Measurements from ENCODE around the gene LRRC73. TPM values are rescaled to one million over a fixed set of nuclear protein-coding genes. Genes with fewer than 3 reads are reported as not detected.
A peak's percentile ranks its signal among the peaks of the same experiment; 100 is the strongest.
"Not testable (repeated sequence)": the region's sequence is repeated elsewhere in the genome, so short reads cannot be mapped to it uniquely, and the experiment has no call there.

The LRRC73 gene
- total and polyA plus RNA-seq, 4 donors: 0.87 to 4.8 (median 1.9) TPM

- 78 to 88% methylated on average over 12 of the region's 12 CpGs for WGBS, 2 donors
- no peak for ATAC-seq (ENCODE audit: insufficient read depth, low FRiP score)
Observed at GRCh38 chr6:43499028-43499815, 10.9 kb downstream of the LRRC73 start.

DNA sequence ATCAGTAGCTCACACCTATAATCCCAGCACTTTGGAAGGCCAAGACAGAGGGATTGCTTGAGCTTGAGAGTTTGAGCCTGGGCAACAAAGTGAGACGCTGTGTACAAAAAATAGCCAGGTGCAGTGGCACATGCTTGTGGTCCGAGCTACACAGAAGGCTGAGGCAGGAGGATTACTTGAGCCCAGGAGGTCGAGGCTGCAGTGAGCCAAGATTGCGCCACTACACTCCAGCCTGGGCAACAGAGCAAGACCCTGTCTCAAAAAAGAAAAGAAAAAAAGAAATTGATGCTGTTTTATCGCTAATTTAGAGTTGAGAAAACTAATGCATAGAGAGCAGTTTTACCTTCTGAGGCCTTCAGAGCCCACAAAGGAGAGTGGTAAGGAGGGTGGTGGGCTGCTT, 11.9 kb downstream of the LRRC73 start:
- H3K36me3 ChIP-seq (ENCODE audit: control insufficient read depth in 4 of 4, insufficient read depth in 4 of 4, low read length in 4 of 4): peaks cover 6 to 44% (median 29%) of the 10 kb centered on the region in 4 donors
- not testable (repeated sequence) for H3K9me3 ChIP-seq (ENCODE audit: control insufficient read depth in 4 of 4, insufficient read depth in 3 of 4, low read length in 3 of 4); ATAC-seq (ENCODE audit: insufficient read depth, low FRiP score); DNase-seq; H3K4me3 ChIP-seq; H3K9ac ChIP-seq (ENCODE audit: insufficient read depth in 1 of 2, low read length in 2 of 2); H3K27me3 ChIP-seq (ENCODE audit: control insufficient read depth in 3 of 3, insufficient read depth in 3 of 3, low read length in 2 of 3)
- WGBS, 2 donors: 96 to 97% methylated on average over 5 of the region's 5 CpGs
- peaks cover 0 to 26% (median 0%) of the 10 kb centered on the region in 5 donors for H3K4me1 ChIP-seq (ENCODE audit: control insufficient read depth in 5 of 5, insufficient read depth in 5 of 5, low read length in 5 of 5)
- H3K27ac ChIP-seq (ENCODE audit: low read depth in 1 of 2, low read length in 1 of 2): peak overlapping the region in 1 of 2 donors; percentile 56

More at GRCh38 chr6:43499028-43499815, 10.9 kb downstream of the LRRC73 start:
- Histone ChIP-seq H3K4me3 (no peak overlapping the region), H3K27ac (ENCODE audit: low read depth in 1 of 2, low read length in 1 of 2) (peak overlapping the region; percentile 14 to 71), H3K4me1 (ENCODE audit: control insufficient read depth in 5 of 5, insufficient read depth in 5 of 5, low read length in 5 of 5) (peaks cover 0 to 26% (median 0%) of the 10 kb centered on the region in 5 donors), H3K27me3 (ENCODE audit: control insufficient read depth in 3 of 3, insufficient read depth in 3 of 3, low read length in 2 of 3) (no peaks in the 10 kb centered on the region), H3K36me3 (ENCODE audit: control insufficient read depth in 4 of 4, insufficient read depth in 4 of 4, low read length in 4 of 4) (peaks cover 9 to 50% (median 29%) of the 10 kb centered on the region in 4 donors), H3K9ac (ENCODE audit: insufficient read depth in 1 of 2, low read length in 2 of 2) (no peak overlapping the region), H3K9me3 (ENCODE audit: control insufficient read depth in 4 of 4, insufficient read depth in 3 of 4, low read length in 3 of 4) (no peaks in the 10 kb centered on the region)
- no peak for DNase-seq
- TF ChIP-seq CTCF (IDR thresholded peaks at IDR 0.05; ENCODE audit: control extremely low read depth, extremely low read depth): no peak

GRCh38 chr6:43497689-43498088, 12.5 kb downstream of the LRRC73 start:
- H3K27ac ChIP-seq (ENCODE audit: low read depth in 1 of 2, low read length in 1 of 2): no peak overlapping the region
- no peak for DNase-seq
- ATAC-seq (ENCODE audit: insufficient read depth, low FRiP score): no peak
- TF ChIP-seq CTCF (IDR thresholded peaks at IDR 0.05; ENCODE audit: control extremely low read depth, extremely low read depth): no peak
- no peaks in the 10 kb centered on the region for H3K9me3 ChIP-seq (ENCODE audit: control insufficient read depth in 4 of 4, insufficient read depth in 3 of 4, low read length in 3 of 4)
- no peak overlapping the region for H3K4me3 ChIP-seq
- WGBS, 2 donors: 94 to 98% methylated on average over 12 of the region's 12 CpGs
- peaks cover 6 to 38% (median 26%) of the 10 kb centered on the region in 4 donors for H3K36me3 ChIP-seq (ENCODE audit: control insufficient read depth in 4 of 4, insufficient read depth in 4 of 4, low read length in 4 of 4)
- no peak overlapping the region for H3K9ac ChIP-seq (ENCODE audit: insufficient read depth in 1 of 2, low read length in 2 of 2)
- H3K27me3 ChIP-seq (ENCODE audit: control insufficient read depth in 3 of 3, insufficient read depth in 3 of 3, low read length in 2 of 3): no peaks in the 10 kb centered on the region
- peaks cover 0 to 29% (median 2%) of the 10 kb centered on the region in 5 donors for H3K4me1 ChIP-seq (ENCODE audit: control insufficient read depth in 5 of 5, insufficient read depth in 5 of 5, low read length in 5 of 5)

GRCh38 chr6:43497129-43497396, 13.1 kb downstream of the LRRC73 start:
- Histone ChIP-seq H3K4me3 (no peak overlapping the region), H3K9ac (ENCODE audit: insufficient read depth in 1 of 2, low read length in 2 of 2) (no peak overlapping the region), H3K9me3 (ENCODE audit: control insufficient read depth in 4 of 4, insufficient read depth in 3 of 4, low read length in 3 of 4) (no peaks in the 10 kb centered on the region), H3K27ac (ENCODE audit: low read depth in 1 of 2, low read length in 1 of 2) (no peak overlapping the region), H3K4me1 (ENCODE audit: control insufficient read depth in 5 of 5, insufficient read depth in 5 of 5, low read length in 5 of 5) (peaks cover 2 to 35% (median 9%) of the 10 kb centered on the region in 5 donors), H3K27me3 (ENCODE audit: control insufficient read depth in 3 of 3, insufficient read depth in 3 of 3, low read length in 2 of 3) (no peaks in the 10 kb centered on the region), H3K36me3 (ENCODE audit: control insufficient read depth in 4 of 4, insufficient read depth in 4 of 4, low read length in 4 of 4) (peaks cover 3 to 32% (median 25%) of the 10 kb centered on the region in 4 donors)
- no peak for ATAC-seq (ENCODE audit: insufficient read depth, low FRiP score)
- 93 to 95% methylated on average over 6 of the region's 6 CpGs for WGBS, 2 donors
- DNase-seq: no peak
- no peak for TF ChIP-seq CTCF (IDR thresholded peaks at IDR 0.05; ENCODE audit: control extremely low read depth, extremely low read depth)

Measured in lung (tissue), 12 donors.